Activated B cell treated with CpG ODN at 0.5 μM for 24 hours (primary cell): Measurements from ENCODE around the gene DENND5A. TPM values are rescaled to one million over a fixed set of nuclear protein-coding genes. Genes with fewer than 3 reads are reported as not detected.

ENCODE experiments used
- ATAC-seq: fragments of 200-7000 bp; cut with Tn5 transposase; one replicate; pipeline ENCODE4 v1.10.0; 2021; ENCODE audit warnings: low read depth, mild to moderate bottlenecking, moderate library complexity
- CTCF ChIA-PET: fragments of 350-600 bp; sonication (Branson Sonifier 250); formaldehyde crosslinking; loops from one replicate; lab custom pipeline; 2021; ENCODE audit warnings: antibody characterized with exemption; lab: Charles Lee
- POLR2A ChIA-PET: fragments of 350-600 bp; sonication (Branson Sonifier 250); formaldehyde crosslinking; loops from one replicate; lab custom pipeline; 2021; ENCODE audit warnings: antibody characterized with exemption; lab: Charles Lee
- DNase-seq: peaks from one replicate; pipeline ENCODE4 v3.0.0; 2022
- H3K27ac Mint-ChIP-seq: one replicate; pipeline ENCODE4 v1.8.0; 2020; ENCODE audit warnings: mixed read lengths
- H3K27me3 Mint-ChIP-seq: one replicate; pipeline ENCODE4 v1.8.0; 2021; ENCODE audit warnings: mixed read lengths
- H3K36me3 Mint-ChIP-seq: one replicate; pipeline ENCODE4 v1.8.0; 2021; ENCODE audit warnings: low read depth, mixed read lengths
- H3K4me1 Mint-ChIP-seq: one replicate; pipeline ENCODE4 v1.8.0; 2021; ENCODE audit warnings: mixed read lengths
- H3K4me3 Mint-ChIP-seq: one replicate; pipeline ENCODE4 v1.8.0; 2020; ENCODE audit warnings: mild to moderate bottlenecking, mixed read lengths
- H3K9me3 Mint-ChIP-seq: one replicate; pipeline ENCODE4 v1.8.0; 2020; ENCODE audit warnings: mixed read lengths
- intact Hi-C: fragments of 100-400 bp; cut with micrococcal nuclease; formaldehyde crosslinking; loops from one replicate; pipeline ENCODE4 v1.15.1; 2024
- total RNA-seq: library from RNA; stranded (reverse); gene quantifications from 2 replicates; pipeline ENCODE4 v1.2.3, GENCODE V29; 2022
- TF ChIP-seq, protein P1 (sequence below): fragments of 200-600 bp; IDR thresholded peaks from one replicate; pipeline ENCODE4 v1.8.0; 2022; ENCODE audit warnings: antibody characterized with exemption, mild to moderate bottlenecking

DENND5A gene
- total RNA-seq, 1 donor from 2014 or later = 24.4 TPM

DNA sequence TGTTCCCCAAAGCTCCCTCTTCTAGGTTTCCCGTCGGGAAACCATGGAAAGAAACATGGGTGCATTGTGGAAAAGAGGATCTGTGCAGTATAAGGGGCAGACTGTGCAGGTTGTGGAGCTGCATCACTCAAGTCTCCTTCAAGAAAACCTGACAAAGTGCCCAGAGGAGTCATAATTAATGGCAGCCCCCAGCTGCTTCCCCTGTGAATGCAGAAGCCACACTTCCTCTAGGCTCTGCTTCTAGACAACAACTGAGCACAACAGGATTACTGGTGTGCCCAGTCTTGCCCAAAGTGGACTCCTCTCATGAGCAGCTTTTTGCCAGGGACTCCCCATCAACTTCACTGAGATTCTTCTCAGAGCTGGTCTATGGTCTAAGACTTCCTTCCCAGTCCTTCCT is 131.2 kb downstream of the DENND5A start:
- Mint-ChIP-seq H3K27me3 (no peaks in the 10 kb centered on the region), H3K9me3 (no peaks in the 10 kb centered on the region), H3K36me3 (peaks cover 9% of the 10 kb centered on the region), H3K4me3 (no peak overlapping the region), H3K4me1 (peaks cover 3% of the 10 kb centered on the region), H3K27ac (no peak overlapping the region)
- no peak for DNase-seq
- ATAC-seq = no peak
- ChIA-PET POLR2A (interaction anchor here (0.5 kb wide), 1 partner anchor 656 kb away, joined by 5 read pairs; no protein-coding TSS in a partner anchor), CTCF (no interaction called here)
- TF ChIP-seq, protein P1, sequence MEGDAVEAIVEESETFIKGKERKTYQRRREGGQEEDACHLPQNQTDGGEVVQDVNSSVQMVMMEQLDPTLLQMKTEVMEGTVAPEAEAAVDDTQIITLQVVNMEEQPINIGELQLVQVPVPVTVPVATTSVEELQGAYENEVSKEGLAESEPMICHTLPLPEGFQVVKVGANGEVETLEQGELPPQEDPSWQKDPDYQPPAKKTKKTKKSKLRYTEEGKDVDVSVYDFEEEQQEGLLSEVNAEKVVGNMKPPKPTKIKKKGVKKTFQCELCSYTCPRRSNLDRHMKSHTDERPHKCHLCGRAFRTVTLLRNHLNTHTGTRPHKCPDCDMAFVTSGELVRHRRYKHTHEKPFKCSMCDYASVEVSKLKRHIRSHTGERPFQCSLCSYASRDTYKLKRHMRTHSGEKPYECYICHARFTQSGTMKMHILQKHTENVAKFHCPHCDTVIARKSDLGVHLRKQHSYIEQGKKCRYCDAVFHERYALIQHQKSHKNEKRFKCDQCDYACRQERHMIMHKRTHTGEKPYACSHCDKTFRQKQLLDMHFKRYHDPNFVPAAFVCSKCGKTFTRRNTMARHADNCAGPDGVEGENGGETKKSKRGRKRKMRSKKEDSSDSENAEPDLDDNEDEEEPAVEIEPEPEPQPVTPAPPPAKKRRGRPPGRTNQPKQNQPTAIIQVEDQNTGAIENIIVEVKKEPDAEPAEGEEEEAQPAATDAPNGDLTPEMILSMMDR = no peak
- intact Hi-C loops = no loop called here

DNA sequence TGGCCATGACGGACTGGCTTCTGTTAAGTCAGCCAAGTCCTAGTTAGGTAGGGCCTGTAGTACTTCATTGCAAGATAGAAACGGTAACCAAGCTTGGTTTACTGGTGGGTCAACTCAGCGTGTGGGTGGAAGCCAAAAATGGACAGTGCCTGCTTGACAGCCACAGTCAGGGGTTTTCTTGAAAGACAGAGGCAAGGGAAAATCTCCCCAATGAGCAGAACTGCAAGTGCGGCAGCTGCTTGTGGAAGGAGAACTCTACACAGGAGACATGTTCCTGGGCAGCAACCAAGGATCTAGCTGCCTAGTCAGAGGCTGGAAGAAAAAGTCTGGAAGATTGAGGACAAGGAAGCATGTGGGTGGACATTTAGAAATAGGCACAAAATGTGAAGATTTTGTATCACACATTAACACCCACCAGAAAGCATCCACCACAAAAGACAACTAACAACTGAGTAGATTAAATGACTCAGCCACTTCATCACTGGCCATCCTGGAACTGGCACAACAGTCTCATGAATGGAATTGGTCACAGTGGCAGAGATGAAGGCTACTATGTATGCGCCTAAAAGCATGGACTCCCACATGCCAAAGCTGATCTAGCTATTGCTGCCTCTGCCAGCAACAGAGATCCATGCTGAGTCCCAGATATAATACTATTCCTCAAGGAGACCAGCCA is 132.8 kb downstream of the DENND5A start:
- ChIA-PET POLR2A (no interaction called here), CTCF (no interaction called here)
- H3K27ac Mint-ChIP-seq = no peak overlapping the region
- no peaks in the 10 kb centered on the region for H3K9me3 Mint-ChIP-seq
- no peak overlapping the region for H3K4me3 Mint-ChIP-seq
- intact Hi-C loops = no loop called here
- TF ChIP-seq, protein P1 = no peak
- no peaks in the 10 kb centered on the region for H3K4me1 Mint-ChIP-seq
- H3K27me3 Mint-ChIP-seq = no peaks in the 10 kb centered on the region
- no peak for DNase-seq
- no peak for ATAC-seq
- H3K36me3 Mint-ChIP-seq = no peaks in the 10 kb centered on the region

DNA sequence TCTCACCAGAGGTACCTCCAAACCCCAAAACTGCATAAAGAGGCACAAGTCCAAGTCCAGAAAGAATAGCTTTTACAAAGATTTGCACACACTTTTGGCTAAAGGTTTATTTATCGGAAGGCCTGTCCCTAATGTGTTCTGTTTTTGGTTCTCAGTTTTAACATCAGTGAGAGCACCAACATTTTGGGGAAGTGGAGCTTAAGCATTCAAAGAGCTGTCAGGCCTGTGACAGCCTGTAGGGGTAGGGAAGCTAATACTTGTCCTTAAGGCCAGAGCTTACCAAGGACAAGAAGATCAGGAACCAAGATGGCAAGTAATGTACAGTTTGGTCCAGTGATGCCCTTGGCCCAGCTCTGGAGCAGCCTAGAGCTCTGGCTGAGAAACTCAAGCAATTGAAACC is 134.9 kb downstream of the DENND5A start:
- Mint-ChIP-seq H3K4me1 (no peaks in the 10 kb centered on the region), H3K27ac (no peak overlapping the region), H3K36me3 (no peaks in the 10 kb centered on the region), H3K4me3 (no peak overlapping the region), H3K9me3 (no peaks in the 10 kb centered on the region), H3K27me3 (no peaks in the 10 kb centered on the region)
- TF ChIP-seq, protein P1 = no peak
- ChIA-PET CTCF (interaction anchor here (0.6 to 1.6 kb wide), 4 partner anchors 8 to 115 kb away, joined by 3 read pairs; no protein-coding TSS in a partner anchor), POLR2A (no interaction called here)
- DNase-seq = no peak
- no peak for ATAC-seq
- intact Hi-C loops = no loop called here

DNA sequence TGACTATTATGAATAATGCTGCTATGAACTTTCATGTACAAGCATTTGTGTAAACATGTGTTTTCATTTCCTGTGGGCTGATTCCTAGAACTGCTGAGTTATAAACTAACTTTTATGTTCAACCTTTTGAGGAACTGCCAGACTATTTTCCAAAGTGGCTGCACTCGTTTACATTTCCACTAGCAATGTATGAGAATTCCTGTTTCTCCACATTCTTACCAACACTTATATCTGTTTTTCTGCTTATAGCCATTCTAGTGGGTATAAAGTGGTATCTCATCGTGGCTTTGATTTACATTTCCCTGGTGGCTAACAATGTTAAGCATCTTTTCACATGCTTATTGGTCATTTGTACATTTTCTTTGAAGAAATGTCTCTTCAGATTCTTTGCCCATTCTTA is 138.5 kb downstream of the DENND5A start:
- no peaks in the 10 kb centered on the region for H3K36me3 Mint-ChIP-seq
- no peaks in the 10 kb centered on the region for H3K27me3 Mint-ChIP-seq
- H3K4me1 Mint-ChIP-seq = peaks cover 6% of the 10 kb centered on the region
- no peak overlapping the region for H3K27ac Mint-ChIP-seq
- intact Hi-C loops = no loop called here
- H3K9me3 Mint-ChIP-seq = no peaks in the 10 kb centered on the region
- H3K4me3 Mint-ChIP-seq = no peak overlapping the region
- DNase-seq (no peak), ATAC-seq (no peak)
- TF ChIP-seq, protein P1 = no peak
- POLR2A ChIA-PET = no interaction called here
- CTCF ChIA-PET = no interaction called here

DNA sequence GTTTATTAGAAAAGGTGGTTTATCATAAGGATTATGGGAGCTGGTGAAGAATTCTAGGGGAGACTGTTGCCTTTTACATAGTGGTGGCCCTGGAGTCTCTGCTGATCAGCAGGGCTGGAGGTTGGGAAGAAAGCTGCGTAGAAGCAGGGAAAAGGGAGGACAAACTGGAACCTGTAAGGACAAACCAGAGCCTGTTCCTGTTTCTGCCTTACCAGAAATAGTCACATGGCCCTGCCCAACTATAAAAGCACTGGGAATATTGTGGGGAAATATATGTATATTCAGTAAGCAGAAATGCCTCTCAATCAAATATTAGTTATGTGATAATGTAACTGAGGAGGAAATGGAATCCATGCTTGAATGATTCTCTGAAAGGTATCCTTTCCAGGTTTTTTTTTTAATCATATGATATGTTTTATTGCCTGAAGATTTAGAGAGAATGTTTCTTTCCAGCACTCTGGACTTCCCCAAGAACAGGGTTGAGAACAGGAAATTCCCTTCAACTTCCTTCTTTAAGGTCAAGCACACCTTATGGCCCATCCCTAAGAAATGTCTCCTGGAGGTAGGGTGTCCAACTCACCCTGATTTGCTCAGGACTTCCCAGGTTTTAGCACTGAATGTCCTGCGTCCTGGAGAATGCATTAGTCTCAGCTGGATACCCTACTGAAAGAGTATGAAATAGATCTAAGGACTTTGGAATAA is 139.8 kb downstream of the DENND5A start:
- ChIA-PET POLR2A (interaction anchor here (0.7 kb wide), 1 partner anchor 212 kb away, joined by 4 read pairs; no protein-coding TSS in a partner anchor), CTCF (interaction anchor here (1.9 kb wide), 1 partner anchor 13 kb away, joined by 6 read pairs; no protein-coding TSS in a partner anchor)
- Mint-ChIP-seq H3K4me1 (peaks cover 6% of the 10 kb centered on the region), H3K27me3 (no peaks in the 10 kb centered on the region), H3K27ac (no peak overlapping the region), H3K36me3 (no peaks in the 10 kb centered on the region), H3K9me3 (no peaks in the 10 kb centered on the region), H3K4me3 (no peak overlapping the region)
- TF ChIP-seq, protein P1 = no peak
- DNase-seq = no peak
- intact Hi-C loops = no loop called here
- no peak for ATAC-seq
